GM21528 (cell line): ENCODE measurements around the gene NKX2-3.

Source experiments
- ATAC-seq: cut with Tn5 transposase; IDR thresholded peaks from one replicate; pipeline ENCODE4 v1.9.1; 2021; ENCODE audit warnings: mild to moderate bottlenecking, moderate library complexity; ENCODE audit not compliant: unreplicated experiment, low FRiP score

NKX2-3 gene

GRCh38 chr10:99571816-99572215, 39.1 kb downstream of the NKX2-3 start:
- no peak for ATAC-seq

DNA sequence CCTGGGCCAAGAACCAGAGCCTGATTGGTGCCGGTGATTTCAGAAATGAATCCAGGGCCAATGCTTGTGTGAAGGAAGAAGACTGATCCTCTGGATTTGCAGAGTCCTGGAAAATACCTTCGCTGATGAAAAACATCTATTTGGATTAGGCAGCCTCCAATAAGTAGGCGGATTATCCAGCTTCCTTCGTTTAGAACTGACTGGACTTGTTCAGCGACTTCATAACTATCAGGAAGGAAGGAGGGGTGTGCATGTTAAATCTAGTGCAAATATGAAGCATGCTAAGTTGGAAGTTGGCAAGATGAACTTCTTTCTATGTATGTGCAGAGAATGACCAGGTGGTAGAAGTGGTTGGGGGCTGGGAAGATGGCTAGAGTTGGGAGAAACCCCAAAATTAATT, 41.0 kb downstream of the NKX2-3 start:
- no peak for ATAC-seq

- ATAC-seq: no peak
Observed at GRCh38 chr10:99579971-99580370, 47.2 kb downstream of the NKX2-3 start.

- ATAC-seq: no peak
Observed at GRCh38 chr10:99582255-99582770, 49.6 kb downstream of the NKX2-3 start.

DNA sequence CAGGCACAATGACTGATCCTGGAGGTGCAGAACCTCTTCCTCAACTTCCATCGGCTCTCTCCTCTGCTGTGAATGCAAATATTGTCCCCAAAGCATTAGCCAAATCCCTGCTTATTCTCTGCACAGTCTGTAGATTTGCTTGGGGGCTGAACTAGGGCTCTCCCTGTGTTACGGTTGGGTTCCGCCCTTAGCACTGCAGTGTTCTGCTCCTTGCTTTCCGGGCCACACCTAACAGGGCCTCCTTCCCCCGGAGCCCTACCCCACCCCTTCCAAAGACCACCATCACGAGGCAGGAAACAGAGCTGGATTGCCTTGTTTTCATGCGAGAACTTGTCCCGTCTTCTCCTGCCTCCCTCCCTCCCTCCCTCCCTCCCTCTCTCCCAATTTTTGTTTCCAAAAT, 50.9 kb downstream of the NKX2-3 start:
- no peak for ATAC-seq
